HG02588 (cell line): ENCODE results near the gene FADS3.

ENCODE experiments used
- ATAC-seq: cut with Tn5 transposase; IDR thresholded peaks from one replicate; pipeline ENCODE4 v1.9.1; 2021; ENCODE audit warnings: mild to moderate bottlenecking, moderate library complexity; ENCODE audit not compliant: unreplicated experiment

FADS3 gene

GRCh38 chr11:61881397-61881796, 9.9 kb downstream of the FADS3 start:
- no peak for ATAC-seq

GRCh38 chr11:61880454-61880853, 10.9 kb downstream of the FADS3 start:
- no peak for ATAC-seq

GRCh38 chr11:61880031-61880430, 11.3 kb downstream of the FADS3 start:
- ATAC-seq: no peak

- no peak for ATAC-seq
These were observed 12.2 kb downstream of the FADS3 start for GRCh38 chr11:61879152-61879551.

GRCh38 chr11:61875698-61876097, 15.6 kb downstream of the FADS3 start:
- ATAC-seq: no peak

- no peak for ATAC-seq
These were observed 16.5 kb downstream of the FADS3 start for GRCh38 chr11:61874853-61875252.

GRCh38 chr11:61874377-61874809, 17.0 kb downstream of the FADS3 start:
- no peak for ATAC-seq

- no peak for ATAC-seq
These were observed 17.6 kb downstream of the FADS3 start for GRCh38 chr11:61873588-61874376.

- no peak for ATAC-seq
These were observed 18.3 kb downstream of the FADS3 start for GRCh38 chr11:61872935-61873565.

- no peak for ATAC-seq
These were observed 20.2 kb downstream of the FADS3 start for GRCh38 chr11:61871158-61871597.

- ATAC-seq: no peak
These were observed 20.8 kb downstream of the FADS3 start for GRCh38 chr11:61870541-61871031.

GRCh38 chr11:61869708-61870451, 21.5 kb downstream of the FADS3 start:
- no peak for ATAC-seq

GRCh38 chr11:61869429-61869707, 22.0 kb downstream of the FADS3 start:
- no peak for ATAC-seq

- no peak for ATAC-seq
These were observed 22.5 kb downstream of the FADS3 start for GRCh38 chr11:61868571-61869428.

GRCh38 chr11:61866958-61867343, 24.4 kb downstream of the FADS3 start:
- ATAC-seq: no peak

- ATAC-seq: no peak
These were observed 25.0 kb downstream of the FADS3 start for GRCh38 chr11:61866231-61866957.

- no peak for ATAC-seq
These were observed 26.2 kb downstream of the FADS3 start for GRCh38 chr11:61864814-61865775.

- ATAC-seq: no peak
These were observed 27.7 kb downstream of the FADS3 start for GRCh38 chr11:61863548-61864081.
